ENCODE results near the gene COPE. TPM values are rescaled to one million over a fixed set of nuclear protein-coding genes. Genes with fewer than 3 reads are reported as not detected.

The COPE gene
- total and polyA plus RNA-seq, 4 donors: 94.1 to 365 (median 275) TPM

DNA sequence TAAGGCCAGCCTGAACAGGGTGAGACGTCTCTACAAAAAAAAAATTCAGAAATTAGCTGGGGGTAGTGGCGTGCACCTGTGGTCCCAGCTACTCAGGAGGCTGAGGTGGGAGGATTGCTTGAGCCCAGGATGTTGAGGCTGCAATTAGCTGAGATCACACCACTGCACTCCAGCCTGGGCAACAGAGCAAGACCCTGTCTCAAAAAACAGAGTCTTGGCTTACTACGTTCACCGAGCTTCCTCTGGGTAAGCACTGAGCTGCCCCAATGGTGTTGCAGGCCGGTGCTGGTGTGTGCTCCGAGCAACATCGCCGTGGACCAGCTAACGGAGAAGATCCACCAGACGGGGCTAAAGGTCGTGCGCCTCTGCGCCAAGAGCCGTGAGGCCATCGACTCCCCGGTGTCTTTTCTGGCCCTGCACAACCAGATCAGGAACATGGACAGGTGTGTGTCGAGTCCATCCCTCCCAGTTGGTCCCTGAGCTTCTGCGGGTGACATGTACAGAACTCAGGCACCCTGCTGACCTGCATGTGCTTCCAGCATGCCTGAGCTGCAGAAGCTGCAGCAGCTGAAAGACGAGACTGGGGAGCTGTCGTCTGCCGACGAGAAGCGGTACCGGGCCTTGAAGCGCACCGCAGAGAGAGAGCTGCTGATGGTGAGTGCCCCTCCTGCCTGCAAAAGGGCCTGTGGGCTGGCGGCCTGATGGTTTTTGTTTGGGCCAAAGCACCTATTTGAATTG lies 63.4 kb downstream of the COPE start:
- DNase-seq: no peak
- WGBS, 2 donors: 94 to 97% methylated on average over 27 of the region's 27 CpGs
- H3K36me3 ChIP-seq (ENCODE audit: control insufficient read depth in 4 of 4, insufficient read depth in 4 of 4, low read length in 4 of 4): peaks cover 12 to 93% (median 65%) of the 10 kb centered on the region in 4 donors

DNA sequence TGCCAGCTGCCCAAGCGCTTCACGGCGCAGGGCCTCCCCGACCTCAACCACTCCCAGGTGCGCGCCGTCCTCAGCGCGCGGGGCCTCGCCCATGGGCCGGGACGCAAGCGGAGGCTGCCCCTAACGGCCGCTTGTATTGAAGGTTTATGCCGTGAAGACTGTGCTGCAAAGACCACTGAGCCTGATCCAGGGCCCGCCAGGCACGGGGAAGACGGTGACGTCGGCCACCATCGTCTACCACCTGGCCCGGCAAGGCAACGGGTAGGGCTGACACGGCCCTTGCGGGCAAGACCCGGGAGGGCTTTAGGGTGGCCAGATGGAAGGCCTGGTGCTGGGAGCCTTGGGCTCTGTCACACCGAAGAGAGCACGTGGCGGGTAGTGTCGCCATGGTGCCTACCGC lies 64.2 kb downstream of the COPE start:
- Histone ChIP-seq H3K36me3 (ENCODE audit: control insufficient read depth in 4 of 4, insufficient read depth in 4 of 4, low read length in 4 of 4) (peaks cover 12 to 90% (median 62%) of the 10 kb centered on the region in 4 donors), H3K27ac (ENCODE audit: low read depth in 1 of 2, low read length in 1 of 2) (no peak overlapping the region), H3K27me3 (ENCODE audit: control insufficient read depth in 3 of 3, insufficient read depth in 3 of 3, low read length in 2 of 3) (no peaks in the 10 kb centered on the region), H3K4me1 (ENCODE audit: control insufficient read depth in 5 of 5, insufficient read depth in 5 of 5, low read length in 5 of 5) (peaks cover 0 to 13% (median 4%) of the 10 kb centered on the region in 5 donors), H3K9ac (ENCODE audit: insufficient read depth in 1 of 2, low read length in 2 of 2) (no peak overlapping the region), H3K9me3 (ENCODE audit: control insufficient read depth in 4 of 4, insufficient read depth in 3 of 4, low read length in 3 of 4) (no peaks in the 10 kb centered on the region), H3K4me3 (no peak overlapping the region)
- WGBS, 2 donors: 96% methylated on average over 33 of the region's 33 CpGs
- DNase-seq (no peak), ATAC-seq (ENCODE audit: insufficient read depth, low FRiP score) (no peak)
- TF ChIP-seq, protein P1, sequence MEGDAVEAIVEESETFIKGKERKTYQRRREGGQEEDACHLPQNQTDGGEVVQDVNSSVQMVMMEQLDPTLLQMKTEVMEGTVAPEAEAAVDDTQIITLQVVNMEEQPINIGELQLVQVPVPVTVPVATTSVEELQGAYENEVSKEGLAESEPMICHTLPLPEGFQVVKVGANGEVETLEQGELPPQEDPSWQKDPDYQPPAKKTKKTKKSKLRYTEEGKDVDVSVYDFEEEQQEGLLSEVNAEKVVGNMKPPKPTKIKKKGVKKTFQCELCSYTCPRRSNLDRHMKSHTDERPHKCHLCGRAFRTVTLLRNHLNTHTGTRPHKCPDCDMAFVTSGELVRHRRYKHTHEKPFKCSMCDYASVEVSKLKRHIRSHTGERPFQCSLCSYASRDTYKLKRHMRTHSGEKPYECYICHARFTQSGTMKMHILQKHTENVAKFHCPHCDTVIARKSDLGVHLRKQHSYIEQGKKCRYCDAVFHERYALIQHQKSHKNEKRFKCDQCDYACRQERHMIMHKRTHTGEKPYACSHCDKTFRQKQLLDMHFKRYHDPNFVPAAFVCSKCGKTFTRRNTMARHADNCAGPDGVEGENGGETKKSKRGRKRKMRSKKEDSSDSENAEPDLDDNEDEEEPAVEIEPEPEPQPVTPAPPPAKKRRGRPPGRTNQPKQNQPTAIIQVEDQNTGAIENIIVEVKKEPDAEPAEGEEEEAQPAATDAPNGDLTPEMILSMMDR (IDR thresholded peaks at IDR 0.05; ENCODE audit: control extremely low read depth, extremely low read depth): no peak

More for the DNA sequence above, 63.4 kb downstream of the COPE start:
- H3K4me3 ChIP-seq: no peak overlapping the region
- H3K9ac ChIP-seq (ENCODE audit: insufficient read depth in 1 of 2, low read length in 2 of 2): no peak overlapping the region
- peaks cover 0 to 11% (median 0%) of the 10 kb centered on the region in 5 donors for H3K4me1 ChIP-seq (ENCODE audit: control insufficient read depth in 5 of 5, insufficient read depth in 5 of 5, low read length in 5 of 5)
- TF ChIP-seq, protein P1 (IDR thresholded peaks at IDR 0.05; ENCODE audit: control extremely low read depth, extremely low read depth): no peak
- H3K9me3 ChIP-seq (ENCODE audit: control insufficient read depth in 4 of 4, insufficient read depth in 3 of 4, low read length in 3 of 4): no peaks in the 10 kb centered on the region
- H3K27ac ChIP-seq (ENCODE audit: low read depth in 1 of 2, low read length in 1 of 2): no peak overlapping the region
- H3K27me3 ChIP-seq (ENCODE audit: control insufficient read depth in 3 of 3, insufficient read depth in 3 of 3, low read length in 2 of 3): no peaks in the 10 kb centered on the region
- ATAC-seq (ENCODE audit: insufficient read depth, low FRiP score): no peak

DNA sequence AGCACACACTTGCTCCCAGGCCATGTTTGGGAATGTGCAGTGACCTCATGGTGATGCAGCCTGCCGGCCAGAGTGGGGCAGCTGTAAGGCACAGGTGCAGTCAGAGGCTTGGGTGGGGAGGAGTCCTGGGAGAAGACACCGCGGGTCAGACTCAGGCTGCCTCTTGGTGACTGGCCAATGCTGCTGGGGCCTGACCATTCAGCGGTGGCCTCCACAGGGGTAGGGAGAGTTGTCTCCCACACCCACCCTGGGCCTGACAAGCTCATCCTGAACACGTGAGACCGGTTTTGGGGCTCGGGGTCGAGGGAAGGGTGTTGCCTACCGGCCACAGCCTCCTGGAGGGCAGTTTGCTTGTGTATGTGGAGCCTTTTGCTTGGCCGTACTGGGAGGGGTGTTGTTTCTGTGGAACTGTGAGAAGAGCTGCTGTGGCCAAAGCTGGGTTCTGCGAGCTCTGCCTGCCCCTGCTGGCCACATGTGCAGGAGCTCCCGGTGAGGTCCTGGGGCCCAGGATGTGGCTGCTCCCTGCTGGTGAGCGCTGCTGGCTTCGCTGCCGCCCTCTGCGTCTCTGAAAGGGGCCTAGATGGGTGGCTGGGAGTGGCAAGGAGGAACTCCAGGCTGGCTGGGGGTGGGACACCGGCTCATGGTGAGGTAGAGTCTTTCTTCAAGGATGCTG lies 65.3 kb downstream of the COPE start:
- 91 to 92% methylated on average over 17 of the region's 17 CpGs for WGBS, 2 donors
- TF ChIP-seq, protein P1 (IDR thresholded peaks at IDR 0.05; ENCODE audit: control extremely low read depth, extremely low read depth): no peak
- H3K9me3 ChIP-seq (ENCODE audit: control insufficient read depth in 4 of 4, insufficient read depth in 3 of 4, low read length in 3 of 4): no peaks in the 10 kb centered on the region
- H3K27ac ChIP-seq (ENCODE audit: low read depth in 1 of 2, low read length in 1 of 2): no peak overlapping the region
- no peak for DNase-seq
- no peak for ATAC-seq (ENCODE audit: insufficient read depth, low FRiP score)
- H3K4me1 ChIP-seq (ENCODE audit: control insufficient read depth in 5 of 5, insufficient read depth in 5 of 5, low read length in 5 of 5): peaks cover 0 to 15% (median 13%) of the 10 kb centered on the region in 5 donors
- H3K36me3 ChIP-seq (ENCODE audit: control insufficient read depth in 4 of 4, insufficient read depth in 4 of 4, low read length in 4 of 4): peaks cover 12 to 84% (median 56%) of the 10 kb centered on the region in 4 donors
- H3K4me3 ChIP-seq: no peak overlapping the region
- H3K9ac ChIP-seq (ENCODE audit: insufficient read depth in 1 of 2, low read length in 2 of 2): no peak overlapping the region
- H3K27me3 ChIP-seq (ENCODE audit: control insufficient read depth in 3 of 3, insufficient read depth in 3 of 3, low read length in 2 of 3): no peaks in the 10 kb centered on the region
